ENCODE data around the gene CREB3L1. TPM values are rescaled to one million over a fixed set of nuclear protein-coding genes. Genes with fewer than 3 reads are reported as not detected.
A peak's percentile ranks its signal among the peaks of the same experiment; 100 is the strongest.

The CREB3L1 gene
- total and polyA plus RNA-seq, 2 of the 13 experiments (the other 11 are each of a cell fraction or from before 2014, with no cell fraction given): not detected

GRCh38 chr11:46294365-46295309 lies 17.2 kb downstream of the CREB3L1 start:
- H3K36me3 ChIP-seq (replicated peaks in 1 of 2; ENCODE audit: control insufficient read depth in 1 of 2, insufficient read depth in 2 of 2, low read length in 2 of 2): no peaks in the 10 kb centered on the region
- in situ Hi-C loops (cut with HindIII; ENCODE audit: extremely low pct_ligation_motif_present, low pct_unique_long_range_greater_than_20kb): loop anchor here (5.0 kb wide), 1 partner anchor 42 kb away; no protein-coding TSS in a partner anchor
- peak overlapping the region; percentile 70 for H3K4me2 ChIP-seq (ENCODE audit: low read depth, low read length)
- ChIA-PET CTCF (ENCODE audit: low intra/inter-chr PET ratio, low total read pairs) (no interaction called here), POLR2A (interaction anchor here (1.3 kb wide), 1 partner anchor 51 kb away, joined by 13 read pairs; no protein-coding TSS in a partner anchor)
- TF ChIP-seq THAP8 (CRISPR knock-in tag; IDR thresholded peaks at IDR 0.05; ENCODE audit: borderline replicate concordance) (no peak), ZNF740 (CRISPR knock-in tag; IDR thresholded peaks at IDR 0.05) (peak; percentile 40; the same call in 1 of the 2 replicates), ATF7 (IDR thresholded peaks at IDR 0.05) (no peak), ATF7 (CRISPR knock-in tag; IDR thresholded peaks at IDR 0.05) (no peak), ATF1 (CRISPR knock-in tag; IDR thresholded peaks at IDR 0.05) (no peak), NONO (IDR thresholded peaks at IDR 0.05) (no peak), NONO (CRISPR knock-in tag; conservative IDR thresholded peaks at IDR 0.05) (no peak), ZNF383 (CRISPR knock-in tag; IDR thresholded peaks at IDR 0.05; ENCODE audit: borderline replicate concordance) (no peak), ZNF781 (CRISPR knock-in tag; IDR thresholded peaks at IDR 0.05; ENCODE audit: borderline replicate concordance, not compliant biosample characterization) (no peak), PRDM4 (CRISPR knock-in tag; IDR thresholded peaks at IDR 0.05; ENCODE audit: borderline replicate concordance) (no peak)
- H3K4me1 ChIP-seq (ENCODE audit: insufficient read depth, low read length): peaks cover 27% of the 10 kb centered on the region
- H3K4me3 ChIP-seq (replicated peaks in 1 of 3; ENCODE audit: insufficient read depth in 1 of 3, low read depth in 2 of 3, low read length in 3 of 3): peak overlapping the region in 1 of 3 experiments; percentile 50; a peak in 1 of 6 replicates
- no TSS peak for BruUV-seq (replicated peaks)
- no peak overlapping the region for H3K9ac ChIP-seq (ENCODE audit: insufficient read depth, low read depth, low read length)
- ATAC-seq: peak; percentile 10
- H3K27ac ChIP-seq (ENCODE audit: extremely low read length, insufficient read depth, low read length): no peak overlapping the region
- no peak for FAIRE-seq
- no peak overlapping the region for H2AFZ ChIP-seq (ENCODE audit: low read length)
- H3K9me3 ChIP-seq (ENCODE audit: low read length): no peaks in the 10 kb centered on the region
- whole genome bisulfite sequencing (ENCODE audit: low lambda C conversion rate): 20% methylated on average over 14 of the region's 24 CpGs
- H4K20me1 ChIP-seq (ENCODE audit: insufficient read depth, low read length): no peaks in the 10 kb centered on the region
- intact Hi-C loops (cut with micrococcal nuclease; ENCODE audit: unreplicated experiment): no loop called here
- no peak for DNase-seq (ENCODE audit: low spot score)
- no peaks in the 10 kb centered on the region for H3K79me2 ChIP-seq (ENCODE audit: insufficient read depth, low read length)
- peaks cover 20 to 77% of the 10 kb centered on the region in 2 experiments; a peak in 4 of 5 replicates for H3K27me3 ChIP-seq (ENCODE audit: control insufficient read depth in 1 of 2, insufficient read depth in 2 of 2, low read length in 2 of 2)
